Ovary (tissue), 9 donors: Measurements from ENCODE around the gene ZC3HAV1. TPM values are rescaled to one million over a fixed set of nuclear protein-coding genes. Genes with fewer than 3 reads are reported as not detected.

ENCODE experiments used
- DNase-seq, 5 donors: peaks; one replicate each; pipeline ENCODE4 v3.0.0-alpha.2; 2019 to 2020
- H3K27ac ChIP-seq, 2 donors: fragments of 200-600 bp; one replicate each; pipeline versions ENCODE4 v1.5.1 to v1.8.0; 2019 to 2022
- H3K27me3 ChIP-seq: fragments of 200-600 bp; one replicate; pipeline ENCODE4 v1.8.0; 2022
- H3K36me3 ChIP-seq: fragments of 200-600 bp; sonication (generic); one replicate; pipeline ENCODE4 v1.5.1; 2019
- H3K4me1 ChIP-seq: one replicate; pipeline ENCODE4 v1.8.1; 2013; ENCODE audit warnings: mild to moderate bottlenecking, moderate library complexity; ENCODE audit not compliant: insufficient read depth
- H3K4me3 ChIP-seq: fragments of 200-600 bp; sonication (generic); one replicate; pipeline ENCODE4 v1.5.1; 2017
- H3K9me3 ChIP-seq, 2 donors: fragments of 200-600 bp in 1 of 2; sonication (generic) in 1 of 2; one replicate each; pipeline versions ENCODE4 v1.5.1 to v1.8.1; 2013 to 2019; ENCODE audit warnings: mild to moderate bottlenecking in 1 of 2, moderate library complexity in 1 of 2
- CTCF ChIP-seq, 3 donors: fragments of 450-650 bp in 2 of 3; fragments of 200-600 bp in 1 of 3; IDR thresholded peaks; one replicate each; pipeline versions ENCODE4 v1.5.1 to v1.8.0; 2016 to 2022; ENCODE audit warnings: antibody characterized with exemption in 3 of 3, mild to moderate bottlenecking in 1 of 3
- EP300 ChIP-seq: sonication (generic); formaldehyde crosslinking; IDR thresholded peaks from one replicate; pipeline ENCODE4 v1.6.1; 2017; ENCODE audit warnings: antibody characterized with exemption
- POLR2A ChIP-seq: fragments of 450-650 bp; IDR thresholded peaks from one replicate; pipeline ENCODE4 v1.6.1; 2017; ENCODE audit warnings: antibody characterized with exemption, mild to moderate bottlenecking, moderate library complexity
- WGBS, 3 donors: extraction: QIAGEN DNeasy Blood & Tissue Kit in 1 of 3; methylation state at CpG; one replicate each; pipeline versions ENCODE4 v1.1.5 to v1.1.7; 2013 to 2017; 5-methylcytosine and 5-hydroxymethylcytosine counted together
- intact Hi-C, 4 donors: fragments of 100-400 bp; cut with DNase I; formaldehyde crosslinking; loops; one replicate each; pipeline versions ENCODE4 v1.11.0 to v1.15.1; 2022 to 2023
- polyA plus RNA-seq, 2 donors: library from polyadenylated mRNA; stranded (reverse); fragments of 200-250 nt in 1 of 2; fragments of 350-450 nt in 1 of 2; fragmentation: Illumina TruSeq in 1 of 2; extraction: RNeasy Lipid Tissue Mini Kit (QIAGEN cat#74804) in 1 of 2; gene quantifications; one replicate each; pipeline ENCODE4 v1.2.3, GENCODE V29; 2013 to 2014
- total RNA-seq, 7 donors: library from RNA; depleted of rRNA in 2 of 7; stranded (reverse); fragments of >200 nt in 2 of 7; fragmentation: NEBNext Ultra II Directional in 3 of 7; extraction: Animal tissue kit (Norgen Biotek cat#: 25700) in 3 of 7; gene quantifications; one replicate each; pipeline versions ENCODE4 v1.1.0 to v1.2.4, GENCODE V29; 2016 to 2023
- donor health status: DM: no; HTN: no; CAD: no; lungs with moderate emphysema.
- donor health status: DM: no; HTN: no; CAD: no.
- donor health status: Bipolar disorder and iron deficiency.
- donor health status: DM: yes; HTN: yes; CAD: no.
- donor health status: DM: no; HTN: no; CAD: no.
- donor health status: DM: yes; HTN: yes; CAD: no.

The ZC3HAV1 gene
- total and polyA plus RNA-seq, 9 donors = 8.5 to 47.6 (median 25.0) TPM

GRCh38 chr7:139038691-139039090, 70.8 kb downstream of the ZC3HAV1 start:
- no peak for TF ChIP-seq CTCF (IDR thresholded peaks at IDR 0.05)
- TF ChIP-seq POLR2A = no peak
- TF ChIP-seq EP300 = no peak
- H3K4me3 ChIP-seq = no peak overlapping the region
- WGBS, 3 donors = 85 to 89% (median 86%) methylated on average over 2 of the region's 2 CpGs
- H3K4me1 ChIP-seq = peaks cover 2% of the 10 kb centered on the region
- no peaks in the 10 kb centered on the region for H3K27me3 ChIP-seq
- H3K27ac ChIP-seq = no peak overlapping the region
- intact Hi-C loops = loop anchor here in 1 of 4 donors (5.0 kb wide), 1 partner anchor 151 kb away; no protein-coding TSS in a partner anchor
- H3K36me3 ChIP-seq = no peaks in the 10 kb centered on the region
- DNase-seq = no peak
- H3K9me3 ChIP-seq = no peaks in the 10 kb centered on the region

GRCh38 chr7:139036901-139037300, 72.6 kb downstream of the ZC3HAV1 start:
- WGBS, 3 donors = 60 to 67% (median 64%) methylated on average over 3 of the region's 3 CpGs
- no peaks in the 10 kb centered on the region for H3K9me3 ChIP-seq
- no peaks in the 10 kb centered on the region for H3K36me3 ChIP-seq
- H3K27ac ChIP-seq = no peak overlapping the region
- intact Hi-C loops = loop anchor here in 1 of 4 donors (5.0 kb wide), 1 partner anchor 150 kb away; no protein-coding TSS in a partner anchor
- DNase-seq = no peak
- H3K27me3 ChIP-seq = no peaks in the 10 kb centered on the region
- TF ChIP-seq CTCF (IDR thresholded peaks at IDR 0.05) (no peak), EP300 (no peak), POLR2A (no peak)
- peaks cover 2% of the 10 kb centered on the region for H3K4me1 ChIP-seq
- H3K4me3 ChIP-seq = no peak overlapping the region

GRCh38 chr7:139035586-139036353, 73.8 kb downstream of the ZC3HAV1 start, which contains the start of gene ZC3HAV1L:
Gene ZC3HAV1L (minus strand): TSS chr7:139036042. CDS start chr7:139036017, 25 bp downstream.
- intact Hi-C loops = loop anchor here in 1 of 4 donors (5.0 kb wide), 1 partner anchor 148 kb away; no protein-coding TSS in a partner anchor
- Histone ChIP-seq H3K27me3 (no peaks in the 10 kb centered on the region), H3K27ac (peak within 1 kb of the TSS; percentile 67 to 83), H3K4me1 (peaks cover 2% of the 10 kb centered on the region), H3K36me3 (no peaks in the 10 kb centered on the region), H3K9me3 (no peaks in the 10 kb centered on the region), H3K4me3 (peak within 1 kb of the TSS; percentile 76)
- TF ChIP-seq POLR2A (no peak), CTCF (IDR thresholded peaks at IDR 0.05) (no peak), EP300 (no peak)
- peak; percentile 64 to 85 (median 78) for DNase-seq
- WGBS, 3 donors = 0 to 1% (median 0%) methylated on average over 52 to 82 of the region's 82 CpGs

GRCh38 chr7:139034855-139035585, 74.5 kb downstream of the ZC3HAV1 start:
- 1 to 3% (median 2%) methylated on average over 44 to 47 of the region's 47 CpGs for WGBS, 3 donors
- intact Hi-C loops = loop anchor here in 1 of 4 donors (5.0 kb wide), 1 partner anchor 148 kb away; no protein-coding TSS in a partner anchor
- peak in 4 of 5 donors; percentile 57 to 74 (median 66) for DNase-seq

More at GRCh38 chr7:139034855-139035585, 74.5 kb downstream of the ZC3HAV1 start:
- Histone ChIP-seq H3K4me1 (peaks cover 2% of the 10 kb centered on the region), H3K9me3 (no peaks in the 10 kb centered on the region), H3K27ac (peak overlapping the region; percentile 67 to 83), H3K4me3 (peak overlapping the region; percentile 76), H3K36me3 (no peaks in the 10 kb centered on the region), H3K27me3 (no peaks in the 10 kb centered on the region)
- TF ChIP-seq POLR2A = no peak
